Trophoblast cell (in vitro differentiated cells and primary cell): ENCODE data around the gene PRPS2.

Experiments
- DNase-seq, 2 donors: peaks; one replicate each; pipeline ENCODE4 v3.0.0-alpha.2; 2016
- H2AFZ ChIP-seq: 2 replicates; pipeline ENCODE4 v1.6.1; 2013; ENCODE audit warnings: low read length, moderate library complexity, mild to moderate bottlenecking; ENCODE audit not compliant: insufficient read depth, poor library complexity
- H2AK5ac ChIP-seq: 2 replicates; pipeline ENCODE4 v1.6.1; 2013; ENCODE audit warnings: mild to moderate bottlenecking, low read length
- H2BK120ac ChIP-seq: 2 replicates; pipeline ENCODE4 v1.6.1; 2013; ENCODE audit warnings: low read length, mild to moderate bottlenecking, moderate library complexity; ENCODE audit not compliant: insufficient read depth, poor library complexity
- H2BK12ac ChIP-seq: 2 replicates; pipeline ENCODE4 v1.6.1; 2013; ENCODE audit warnings: mild to moderate bottlenecking, low read length, moderate library complexity
- H2BK5ac ChIP-seq: 2 replicates; pipeline ENCODE4 v1.6.1; 2013; ENCODE audit warnings: low read length, low read depth, moderate library complexity, mild to moderate bottlenecking; ENCODE audit not compliant: poor library complexity
- H3K14ac ChIP-seq: 2 replicates; pipeline ENCODE4 v1.6.1; 2013; ENCODE audit warnings: mild to moderate bottlenecking, low read length
- H3K18ac ChIP-seq: 2 replicates; pipeline ENCODE4 v1.6.1; 2013; ENCODE audit warnings: mild to moderate bottlenecking, low read length
- H3K23ac ChIP-seq: 2 replicates; pipeline ENCODE4 v1.6.1; 2013; ENCODE audit warnings: low read length
- H3K27ac ChIP-seq: 2 replicates; pipeline ENCODE4 v1.5.1; 2013; ENCODE audit warnings: low read depth, mild to moderate bottlenecking, inconsistent platforms, low read length, moderate library complexity
- H3K27me3 ChIP-seq: 2 replicates; pipeline ENCODE4 v1.6.1; 2013; ENCODE audit warnings: inconsistent platforms, mild to moderate bottlenecking, low read length, moderate library complexity; ENCODE audit not compliant: insufficient read depth
- H3K36me3 ChIP-seq, 2 experiments: 1 replicate in 1 of 2; 2 replicates in 1 of 2; pipeline ENCODE4 v1.6.1; 2013; ENCODE audit warnings: low read length in 2 of 2, mild to moderate bottlenecking in 2 of 2, moderate library complexity in 1 of 2; ENCODE audit not compliant: insufficient read depth in 2 of 2, control insufficient read depth in 1 of 2
- H3K4ac ChIP-seq: 2 replicates; pipeline ENCODE4 v1.6.1; 2013; ENCODE audit warnings: low read depth, mild to moderate bottlenecking, low read length, moderate library complexity
- H3K4me1 ChIP-seq, 2 experiments: 1 replicate in 1 of 2; 2 replicates in 1 of 2; pipeline ENCODE4 v1.6.1; 2013; ENCODE audit warnings: low read length in 2 of 2, mild to moderate bottlenecking in 2 of 2, moderate library complexity in 1 of 2; ENCODE audit not compliant: insufficient read depth in 2 of 2, control insufficient read depth in 1 of 2
- H3K4me2 ChIP-seq: 2 replicates; pipeline ENCODE4 v1.6.1; 2013; ENCODE audit warnings: inconsistent platforms, mild to moderate bottlenecking, low read length, moderate library complexity
- H3K4me3 ChIP-seq: 2 replicates; pipeline ENCODE4 v1.5.1; 2013; ENCODE audit warnings: mild to moderate bottlenecking, low read depth, low read length, inconsistent platforms
- H3K79me1 ChIP-seq: one replicate; pipeline ENCODE4 v1.6.1; 2013; ENCODE audit warnings: low read length
- H3K79me2 ChIP-seq: 2 replicates; pipeline ENCODE4 v1.6.1; 2013; ENCODE audit warnings: low read length, mild to moderate bottlenecking; ENCODE audit not compliant: control insufficient read depth, insufficient read depth, poor library complexity
- H3K9ac ChIP-seq: 2 replicates; pipeline ENCODE4 v1.6.1; 2013; ENCODE audit warnings: mild to moderate bottlenecking, low read length
- H3K9me3 ChIP-seq: 2 replicates; pipeline ENCODE4 v1.6.1; 2013; ENCODE audit warnings: low read depth, mild to moderate bottlenecking, control low read depth, inconsistent platforms, low read length; ENCODE audit not compliant: insufficient read depth
- H4K12ac ChIP-seq: 2 replicates; pipeline ENCODE4 v1.6.1; 2013; ENCODE audit warnings: low read depth, mild to moderate bottlenecking, low read length, moderate library complexity
- H4K8ac ChIP-seq: 2 replicates; pipeline ENCODE4 v1.6.1; 2013; ENCODE audit warnings: low read depth, mild to moderate bottlenecking, low read length, moderate library complexity
- H4K91ac ChIP-seq: one replicate; pipeline ENCODE4 v1.6.1; 2013; ENCODE audit warnings: low read depth, mild to moderate bottlenecking, low read length, moderate library complexity
- WGBS: extraction: QIAGEN DNeasy Blood & Tissue Kit; methylation state at CpG from one replicate; pipeline ENCODE4 v1.1.7; 2013; ENCODE audit warnings: missing lambda C conversion rate; ENCODE audit not compliant: insufficient read length, insufficient coverage; ENCODE audit errors: extremely low coverage; 5-methylcytosine and 5-hydroxymethylcytosine counted together

PRPS2 gene

GRCh38 chrX:12804655-12805054 lies 13.4 kb downstream of the PRPS2 start:
- DNase-seq: no peak
- Histone ChIP-seq H4K8ac (no peak overlapping the region), H4K91ac (no peak overlapping the region), H3K79me1 (no peaks in the 10 kb centered on the region), H3K4me2 (no peak overlapping the region), H3K18ac (no peak overlapping the region), H3K4ac (no peak overlapping the region), H3K23ac (no peak overlapping the region), H2BK12ac (no peak overlapping the region), H3K27me3 (no peaks in the 10 kb centered on the region), H3K9ac (no peak overlapping the region), H4K12ac (no peak overlapping the region), H3K4me1 (no peaks in the 10 kb centered on the region), H2BK120ac (no peak overlapping the region), H3K79me2 (no peaks in the 10 kb centered on the region), H2AK5ac (no peak overlapping the region), H2BK5ac (no peak overlapping the region), H2AFZ (no peak overlapping the region), H3K14ac (no peak overlapping the region), H3K9me3 (no peaks in the 10 kb centered on the region), H3K36me3 (peaks cover 0 to 2% of the 10 kb centered on the region in 2 experiments), H3K4me3 (no peak overlapping the region), H3K27ac (no peak overlapping the region)
- WGBS: no CpG with 5 or more reads among the region's 2 CpGs

- DNase-seq: no peak
- Histone ChIP-seq H3K4me1 (no peaks in the 10 kb centered on the region), H3K4ac (no peak overlapping the region), H2AK5ac (no peak overlapping the region), H4K8ac (no peak overlapping the region), H3K9me3 (no peaks in the 10 kb centered on the region), H3K4me2 (no peak overlapping the region), H3K18ac (no peak overlapping the region), H2BK5ac (no peak overlapping the region), H2BK120ac (no peak overlapping the region), H3K4me3 (no peak overlapping the region), H3K79me2 (no peaks in the 10 kb centered on the region), H3K9ac (no peak overlapping the region), H3K27me3 (no peaks in the 10 kb centered on the region), H2BK12ac (no peak overlapping the region), H2AFZ (no peak overlapping the region), H4K91ac (no peak overlapping the region), H3K79me1 (no peaks in the 10 kb centered on the region), H4K12ac (no peak overlapping the region), H3K27ac (no peak overlapping the region), H3K14ac (no peak overlapping the region), H3K36me3 (no peaks in the 10 kb centered on the region), H3K23ac (no peak overlapping the region)
- WGBS: no CpG with 5 or more reads among the region's 6 CpGs
These were observed 14.1 kb downstream of the PRPS2 start for GRCh38 chrX:12805333-12805732.

- peaks cover 0 to 6% of the 10 kb centered on the region in 2 experiments for H3K4me1 ChIP-seq
- H3K27me3 ChIP-seq: no peaks in the 10 kb centered on the region
- no peak overlapping the region for H4K91ac ChIP-seq
- no peak overlapping the region for H2BK120ac ChIP-seq
- H3K23ac ChIP-seq: no peak overlapping the region
- no peak overlapping the region for H2BK5ac ChIP-seq
- no peak overlapping the region for H3K4me2 ChIP-seq
- H3K36me3 ChIP-seq: no peaks in the 10 kb centered on the region
- H3K9me3 ChIP-seq: no peaks in the 10 kb centered on the region
- H3K79me1 ChIP-seq: no peaks in the 10 kb centered on the region
- H3K27ac ChIP-seq: no peak overlapping the region
- H4K12ac ChIP-seq: no peak overlapping the region
- H3K4me3 ChIP-seq: no peak overlapping the region
- H3K4ac ChIP-seq: no peak overlapping the region
- H3K14ac ChIP-seq: no peak overlapping the region
- no CpG with 5 or more reads among the region's 8 CpGs for WGBS
- H4K8ac ChIP-seq: no peak overlapping the region
- H2AFZ ChIP-seq: no peak overlapping the region
- H2BK12ac ChIP-seq: no peak overlapping the region
- H3K9ac ChIP-seq: no peak overlapping the region
- H2AK5ac ChIP-seq: no peak overlapping the region
- H3K18ac ChIP-seq: no peak overlapping the region
- DNase-seq: no peak
- H3K79me2 ChIP-seq: no peaks in the 10 kb centered on the region
These were observed 20.4 kb downstream of the PRPS2 start for GRCh38 chrX:12811658-12812057.

- H4K91ac ChIP-seq: no peak overlapping the region
- peaks cover 1% of the 10 kb centered on the region for H3K9me3 ChIP-seq
- H4K12ac ChIP-seq: no peak overlapping the region
- no peak overlapping the region for H4K8ac ChIP-seq
- no peak overlapping the region for H3K23ac ChIP-seq
- no peak overlapping the region for H2AFZ ChIP-seq
- no peak overlapping the region for H2BK120ac ChIP-seq
- H3K79me2 ChIP-seq: no peaks in the 10 kb centered on the region
- H3K4me2 ChIP-seq: no peak overlapping the region
- no peak overlapping the region for H3K27ac ChIP-seq
- no peak overlapping the region for H3K4ac ChIP-seq
- no peak overlapping the region for H3K9ac ChIP-seq
- H2AK5ac ChIP-seq: no peak overlapping the region
- H3K79me1 ChIP-seq: peaks cover 2% of the 10 kb centered on the region
- H3K4me1 ChIP-seq: peaks cover 0 to 6% of the 10 kb centered on the region in 2 experiments
- no peak overlapping the region for H3K18ac ChIP-seq
- H3K27me3 ChIP-seq: no peaks in the 10 kb centered on the region
- H3K14ac ChIP-seq: no peak overlapping the region
- H2BK12ac ChIP-seq: no peak overlapping the region
- DNase-seq: peak; percentile 6 to 69
- no peak overlapping the region for H3K4me3 ChIP-seq
- peaks cover 0 to 4% of the 10 kb centered on the region in 2 experiments for H3K36me3 ChIP-seq
- no CpG with 5 or more reads among the region's 4 CpGs for WGBS
- no peak overlapping the region for H2BK5ac ChIP-seq
These were observed 23.2 kb downstream of the PRPS2 start for GRCh38 chrX:12814420-12814819.
